GM19193 (cell line): ENCODE results near the gene RGS10.

Experiments used
- POLR2A ChIP-seq: IDR thresholded peaks from 4 replicates; pipeline ENCODE4 v1.6.1; 2011; ENCODE audit not compliant: insufficient read depth, insufficient read length; ENCODE audit errors: extremely low read depth

The RGS10 gene

DNA sequence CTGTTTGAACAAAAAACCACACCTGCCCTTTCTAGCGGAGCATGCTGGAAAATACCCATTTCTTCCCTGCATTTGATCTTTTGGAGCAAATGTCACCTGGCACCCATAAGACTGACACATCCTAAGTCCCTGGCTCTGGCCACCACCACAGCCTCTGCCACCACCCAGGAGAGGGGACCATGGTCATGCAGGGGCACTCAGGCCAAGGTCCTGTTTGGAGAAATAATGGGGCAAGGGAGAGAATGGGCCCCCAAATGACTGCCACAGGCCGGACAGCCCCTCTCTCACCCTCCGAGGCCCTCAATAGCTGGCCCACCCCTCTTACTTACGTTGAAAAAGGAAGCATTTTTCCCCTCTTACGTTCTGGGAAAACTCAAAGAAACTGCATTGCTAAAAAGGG lies 35.4 kb downstream of the RGS10 start:
- TF ChIP-seq POLR2A, result no peak

DNA sequence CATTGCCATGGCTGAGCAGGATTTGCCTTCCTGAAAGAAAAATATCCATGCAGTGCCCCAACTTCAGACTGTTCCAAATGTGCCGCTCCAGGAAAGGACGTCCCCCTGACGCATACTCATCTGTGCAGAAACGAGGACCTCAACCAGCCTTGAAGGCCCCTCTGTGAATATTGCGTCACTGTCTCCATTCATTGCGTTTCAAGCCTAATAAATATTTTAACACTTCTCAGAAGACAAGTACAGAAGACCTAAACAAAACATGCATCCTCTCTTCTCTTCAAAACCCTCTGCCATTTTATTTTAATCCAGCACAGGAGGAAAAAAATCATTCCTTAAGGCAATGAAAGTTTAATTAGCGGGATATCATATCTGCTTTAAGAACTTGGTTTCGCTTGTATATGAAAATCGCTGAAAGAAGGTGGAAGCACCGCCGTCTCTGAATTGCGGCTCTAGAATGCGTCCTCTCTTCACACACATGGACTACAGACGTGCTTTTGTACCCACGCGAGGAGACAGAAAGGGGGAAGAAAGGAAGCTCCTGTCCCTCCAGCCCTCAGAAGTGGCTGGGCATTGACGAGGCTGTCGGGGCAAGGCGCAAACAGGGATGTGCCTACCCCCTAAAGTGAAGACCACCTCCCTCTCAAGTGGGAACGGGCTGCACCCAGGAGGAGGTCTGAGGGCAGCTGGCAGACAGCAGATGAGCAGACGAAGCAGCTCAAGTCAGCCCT lies 36.8 kb downstream of the RGS10 start:
- TF ChIP-seq POLR2A, result no peak

GRCh38 chr10:119505131-119505551 lies 37.4 kb downstream of the RGS10 start:
- no peak for TF ChIP-seq POLR2A

GRCh38 chr10:119504651-119505050 lies 37.9 kb downstream of the RGS10 start:
- TF ChIP-seq POLR2A, result no peak

- no peak for TF ChIP-seq POLR2A
Observed at GRCh38 chr10:119503821-119504220, 38.7 kb downstream of the RGS10 start.

DNA sequence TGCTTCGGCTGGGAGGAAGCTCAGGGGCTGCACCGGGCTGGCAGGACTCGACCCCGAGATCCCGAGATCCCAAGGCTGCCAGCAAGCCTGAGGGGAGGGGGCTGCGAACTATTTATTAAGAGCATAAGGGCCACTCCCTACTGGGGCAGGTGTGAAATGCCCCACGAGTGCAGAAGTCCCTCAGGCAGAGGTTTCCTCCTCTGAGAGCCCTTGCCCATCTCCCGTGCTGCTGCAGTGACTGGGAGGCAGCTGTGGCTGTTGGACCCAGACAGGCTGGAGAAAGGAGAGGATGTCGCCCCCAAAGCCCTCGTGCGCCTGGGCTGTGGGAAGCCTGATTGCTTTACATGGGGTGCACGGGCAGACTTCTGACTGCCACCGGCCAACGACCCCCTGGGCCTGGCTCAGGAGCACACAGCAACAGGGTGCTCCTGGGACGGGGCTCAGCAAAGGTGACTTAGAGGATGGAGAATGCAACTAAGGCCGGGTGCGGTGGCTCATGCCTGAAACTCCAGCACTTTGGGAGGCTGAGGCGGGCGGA lies 39.8 kb downstream of the RGS10 start:
- no peak for TF ChIP-seq POLR2A

DNA sequence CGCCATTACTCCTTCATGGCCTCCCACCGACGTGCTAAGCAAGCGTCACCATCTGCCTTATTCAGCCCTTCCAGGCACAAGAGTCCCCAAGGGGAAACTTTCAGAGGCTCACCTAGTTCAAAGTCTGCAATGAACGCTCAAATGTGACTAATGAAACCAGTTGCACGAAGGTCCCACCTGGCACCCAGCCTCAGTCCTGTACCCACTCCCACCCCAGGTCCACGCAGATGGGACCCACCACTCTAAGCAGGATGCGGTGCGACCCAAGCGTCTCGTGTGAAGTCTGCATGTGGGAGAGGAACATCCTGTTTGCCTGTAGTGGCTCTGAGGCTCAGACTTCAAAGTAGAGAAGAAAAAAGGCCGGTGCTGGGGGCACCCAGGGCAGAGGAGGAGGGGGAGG lies 40.3 kb downstream of the RGS10 start:
- TF ChIP-seq POLR2A, result no peak

DNA sequence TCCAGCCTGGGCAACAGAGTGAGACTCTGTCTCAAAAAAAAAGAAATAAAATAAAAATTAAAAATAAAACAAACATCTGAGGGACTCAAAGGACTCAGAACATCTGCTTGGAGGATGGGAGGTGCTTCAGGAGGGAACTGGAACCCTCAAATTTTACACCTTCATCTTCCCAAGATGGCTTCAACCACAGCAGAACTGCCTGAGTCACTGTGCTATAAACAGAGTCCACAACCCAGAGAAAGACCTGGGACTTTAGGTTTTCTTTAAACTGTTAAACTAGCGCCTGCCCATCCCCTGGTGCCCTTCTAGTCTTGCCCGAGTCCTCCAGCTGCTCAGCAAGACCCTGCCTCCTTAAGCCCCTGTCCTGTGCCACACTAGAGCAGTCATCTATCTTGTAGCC lies 40.8 kb downstream of the RGS10 start:
- TF ChIP-seq POLR2A, result no peak

- no peak for TF ChIP-seq POLR2A
Observed at GRCh38 chr10:119500821-119501220, 41.7 kb downstream of the RGS10 start.

- TF ChIP-seq POLR2A, result no peak
Observed at GRCh38 chr10:119500123-119500795, 42.3 kb downstream of the RGS10 start.

GRCh38 chr10:119499677-119500002 lies 42.9 kb downstream of the RGS10 start:
- no peak for TF ChIP-seq POLR2A

GRCh38 chr10:119498889-119499676 lies 43.4 kb downstream of the RGS10 start:
- TF ChIP-seq POLR2A, result no peak

DNA sequence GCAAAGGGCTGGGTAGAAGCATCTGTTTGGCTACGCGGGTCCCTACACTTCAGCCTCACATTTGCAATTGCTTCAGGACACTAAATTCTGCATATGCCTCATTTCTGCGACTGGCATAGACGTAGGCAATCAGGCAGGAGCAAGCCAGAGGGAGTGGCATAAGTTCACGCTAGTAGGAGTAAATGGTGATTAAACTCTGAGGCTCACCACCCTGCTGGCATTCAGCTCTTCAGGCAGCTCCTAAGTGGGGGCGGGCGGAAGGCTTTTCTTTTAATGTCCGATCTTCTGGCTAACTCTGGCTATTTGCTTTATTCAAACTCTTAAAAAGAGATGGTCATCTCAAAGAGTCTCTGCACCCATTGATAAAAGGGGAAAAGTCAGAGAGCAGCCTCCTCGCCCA lies 45.3 kb downstream of the RGS10 start:
- no peak for TF ChIP-seq POLR2A

GRCh38 chr10:119496273-119496672 lies 46.2 kb downstream of the RGS10 start:
- TF ChIP-seq POLR2A, result no peak

DNA sequence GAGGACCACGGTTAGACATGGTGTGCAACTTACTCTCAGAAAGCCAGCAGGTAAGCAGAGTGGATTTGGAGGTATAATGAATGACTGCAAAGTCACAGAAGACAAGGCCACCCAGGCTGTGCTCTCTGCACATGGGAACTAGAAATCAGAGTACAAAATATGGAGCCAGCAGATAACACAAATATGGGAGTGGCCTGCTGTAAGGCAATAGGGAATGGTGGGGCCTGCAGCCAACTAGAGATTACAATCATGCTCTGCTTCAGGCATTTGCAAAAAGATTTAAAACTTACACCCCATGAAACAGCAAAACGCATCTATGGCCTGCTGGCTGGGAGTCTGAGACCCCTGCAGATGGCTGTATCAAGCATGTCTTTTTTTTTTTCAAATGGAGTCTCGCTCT lies 47.0 kb downstream of the RGS10 start:
- no peak for TF ChIP-seq POLR2A

GRCh38 chr10:119495021-119495505 lies 47.5 kb downstream of the RGS10 start:
- TF ChIP-seq POLR2A, result no peak
